Measurements from ENCODE around the gene G3BP1. TPM values are rescaled to one million over a fixed set of nuclear protein-coding genes. Genes with fewer than 3 reads are reported as not detected.

G3BP1 gene
- total and polyA plus RNA-seq, 12 donors: 10.6 to 132 (median 114) TPM

GRCh38 chr5:151743530-151743929 lies 28.2 kb upstream of the G3BP1 start:
- 90 to 97% methylated on average over 1 of the region's 1 CpG for WGBS, 2 donors
- H3K36me3 ChIP-seq: peaks cover 0 to 52% (median 0%) of the 10 kb centered on the region in 9 donors
- no peak overlapping the region for H3K27ac ChIP-seq
- no peak for TF ChIP-seq CTCF (IDR thresholded peaks at IDR 0.05)
- H3K4me1 ChIP-seq: peaks cover 0 to 62% (median 37%) of the 10 kb centered on the region in 9 donors
- DNase-seq: no peak
- H3K9me3 ChIP-seq: no peaks in the 10 kb centered on the region
- H3K4me3 ChIP-seq: no peak overlapping the region
- no peaks in the 10 kb centered on the region for H3K27me3 ChIP-seq
- ATAC-seq: no peak
- intact Hi-C loops (cut with DNase I): loop anchor here in 8 of 10 donors (2.0 to 10.0 kb wide), 7 partner anchors 81 to 299 kb away; partner anchors contain the start of gene SLC36A1 (in 7 of the 8)

- Histone ChIP-seq H3K36me3 (peaks cover 0 to 52% (median 0%) of the 10 kb centered on the region in 9 donors), H3K4me1 (peaks cover 0 to 69% (median 35%) of the 10 kb centered on the region in 9 donors), H3K4me3 (no peak overlapping the region), H3K9me3 (no peaks in the 10 kb centered on the region), H3K27me3 (no peaks in the 10 kb centered on the region), H3K27ac (peak overlapping the region in 9 of 10 donors; percentile 38 to 71 (median 53))
- intact Hi-C loops (cut with DNase I): loop anchor here in 4 of 10 donors (10.0 kb wide), 2 partner anchors 220 to 300 kb away; partner anchors contain the start of gene SLC36A1 (in 2 of the 4)
- 48 to 55% methylated on average over 7 of the region's 7 CpGs for WGBS, 2 donors
- peak in 7 of 8 donors; percentile 9 to 82 (median 51) for ATAC-seq
- no peak for TF ChIP-seq CTCF (IDR thresholded peaks at IDR 0.05)
- DNase-seq: peak in 1 of 2 donors; percentile 42
Measured at GRCh38 chr5:151745071-151745705, 26.6 kb upstream of the G3BP1 start.

GRCh38 chr5:151750121-151750520 lies 21.6 kb upstream of the G3BP1 start:
- Histone ChIP-seq H3K4me3 (no peak overlapping the region), H3K4me1 (peaks cover 0 to 58% (median 18%) of the 10 kb centered on the region in 9 donors), H3K9me3 (peaks cover 0 to 5% (median 0%) of the 10 kb centered on the region in 11 donors), H3K27ac (peak overlapping the region in 3 of 10 donors; percentile 35 to 66 (median 53)), H3K36me3 (peaks cover 0 to 43% (median 0%) of the 10 kb centered on the region in 9 donors), H3K27me3 (no peaks in the 10 kb centered on the region)
- ATAC-seq: no peak
- WGBS, 2 donors: 88 to 94% methylated on average over 4 of the region's 4 CpGs
- no peak for TF ChIP-seq CTCF (IDR thresholded peaks at IDR 0.05)
- intact Hi-C loops (cut with DNase I): no loop called here
- no peak for DNase-seq

GRCh38 chr5:151751091-151751490 lies 20.7 kb upstream of the G3BP1 start:
- DNase-seq (no peak), ATAC-seq (no peak)
- H3K9me3 ChIP-seq: peaks cover 0 to 5% (median 0%) of the 10 kb centered on the region in 11 donors
- no peak overlapping the region for H3K4me3 ChIP-seq
- peaks cover 0 to 33% (median 0%) of the 10 kb centered on the region in 9 donors for H3K36me3 ChIP-seq
- no peak overlapping the region for H3K27ac ChIP-seq
- intact Hi-C loops (cut with DNase I): no loop called here
- 97 to 98% methylated on average over 4 of the region's 4 CpGs for WGBS, 2 donors
- peaks cover 0 to 56% (median 8%) of the 10 kb centered on the region in 9 donors for H3K4me1 ChIP-seq
- no peaks in the 10 kb centered on the region for H3K27me3 ChIP-seq
- no peak for TF ChIP-seq CTCF (IDR thresholded peaks at IDR 0.05)

All from heart right ventricle (tissue), 16 donors.